Motor neuron (in vitro differentiated cells): ENCODE measurements around the gene RAB39A. TPM values are rescaled to one million over a fixed set of nuclear protein-coding genes. Genes with fewer than 3 reads are reported as not detected.

Experiments used
- ATAC-seq, 8 experiments: fragments of 200-7000 bp; cut with Tn5 transposase; replicated peaks in 6 of 8; 2 replicates each; pipeline ENCODE4 v1.8.0; 2021; ENCODE audit warnings: mild to moderate bottlenecking in 8 of 8, moderate library complexity in 8 of 8
- H3K27ac ChIP-seq, 2 donors: fragments of 250-450 bp; sonication (Bioruptor Pico); 2 replicates each; pipeline ENCODE4 v1.9.0; 2021; ENCODE audit warnings: antibody characterized with exemption in 2 of 2, mild to moderate bottlenecking in 2 of 2, moderate library complexity in 1 of 2
- H3K4me1 ChIP-seq, 2 donors: fragments of 250-450 bp; sonication (Bioruptor Pico); replicated peaks in 1 of 2; 2 replicates each; pipeline ENCODE4 v1.6.1; 2021; ENCODE audit warnings: antibody characterized with exemption in 2 of 2, mild to moderate bottlenecking in 2 of 2, moderate library complexity in 1 of 2
- H3K4me3 ChIP-seq, 5 donors: fragments of 250-450 bp; sonication (Bioruptor Pico); 2 replicates each; pipeline ENCODE4 v1.9.0; 2021; ENCODE audit warnings: antibody characterized with exemption in 5 of 5, mild to moderate bottlenecking in 5 of 5, moderate library complexity in 4 of 5
- WGBS, 10 experiments: fragments of 450-650 bp; shearing (Covaris generic); methylation state at CpG; one replicate each; pipeline ENCODE4 v1.0.0; 2022; 5-methylcytosine and 5-hydroxymethylcytosine counted together
- in situ Hi-C, 9 experiments: fragments of 400-800 bp; cut with MboI; loops; one replicate each; pipeline ENCODE4 v1.15.0; 2021; ENCODE audit warnings: low sequenced_read_pairs in 9 of 9, low pct_unique_long_range_greater_than_20kb in 2 of 9; ENCODE audit not compliant: unreplicated experiment in 9 of 9
- total RNA-seq, 8 experiments: library from RNA; unstranded; fragments of 300-600 nt; gene quantifications; 2 replicates each; pipeline versions ENCODE4 v1.2.3 to v1.2.4, GENCODE V29; 2022

The RAB39A gene
- total RNA-seq, 8 experiments from 2014 or later, result 7.0 to 11.1 (median 9.0) TPM; not detected in 3

- WGBS, 10 experiments, result 0 to 15% (median 2%) methylated on average over 3 to 22 of the region's 31 CpGs
- H3K27ac ChIP-seq, result peak overlapping the region; percentile 98 to 99
- peak; percentile 2 to 34 (median 20) for ATAC-seq
- in situ Hi-C loops, result no loop called here
- peaks cover 2 to 21% of the 10 kb centered on the region in 2 donors for H3K4me1 ChIP-seq
- peak overlapping the region; percentile 84 to 96 (median 88) for H3K4me3 ChIP-seq
Measured at GRCh38 chr11:108009497-108010370, 81.5 kb downstream of the RAB39A start.

- no peak for ATAC-seq
- Histone ChIP-seq H3K27ac (no peak overlapping the region), H3K4me1 (peaks cover 2 to 21% of the 10 kb centered on the region in 2 donors), H3K4me3 (no peak overlapping the region)
- in situ Hi-C loops, result no loop called here
- WGBS, 10 experiments, result 74 to 100% (median 98%) methylated on average over 1 to 5 of the region's 5 CpGs
Measured at GRCh38 chr11:108012139-108012725, 84.0 kb downstream of the RAB39A start.

Other genes with a start within 250 kb of the RAB39A start
- under 1 TPM in 2 of 8 experiments, not detected in 6; 0.66 to 0.92 TPM for gene SLN, start 216.4 kb upstream of the RAB39A start, total RNA-seq
- gene SLC35F2, start 69.7 kb upstream of the RAB39A start, total RNA-seq, result 10 to 100 TPM in 3 of 8 experiments, 1 to 10 TPM in 5; 2.2 to 22.8 (median 5.4) TPM
- 10 to 100 TPM; 20.1 to 31.4 (median 24.3) TPM for gene CUL5, start 80.5 kb downstream of the RAB39A start, total RNA-seq
- gene ACAT1, start 193.1 kb downstream of the RAB39A start, total RNA-seq, result 100 to 1,000 TPM in 1 of 8 experiments, 10 to 100 TPM in 7; 35.0 to 107 (median 51.3) TPM